ENCODE measurements around the gene CDK2AP2.

Gene CDK2AP2

GRCh38 chr11:67458266-67458665, 49.7 kb downstream of the CDK2AP2 start:
- DNase-seq (ENCODE audit: low read depth), result no peak
- no peak for TF ChIP-seq CTCF (IDR thresholded peaks at IDR 0.05; ENCODE audit: low read depth, low read length, missing control alignments)
- no peak overlapping the region for H3K4me3 ChIP-seq (ENCODE audit: low read depth, low read length)

- no peak for TF ChIP-seq CTCF (IDR thresholded peaks at IDR 0.05; ENCODE audit: low read depth, low read length, missing control alignments)
- no peak for DNase-seq (ENCODE audit: low read depth)
- no peak overlapping the region for H3K4me3 ChIP-seq (ENCODE audit: low read depth, low read length)
Observed at GRCh38 chr11:67457453-67457852, 50.5 kb downstream of the CDK2AP2 start.

All from GM12864 (cell line).